Measurements from ENCODE around the gene MYO1B.

DNA sequence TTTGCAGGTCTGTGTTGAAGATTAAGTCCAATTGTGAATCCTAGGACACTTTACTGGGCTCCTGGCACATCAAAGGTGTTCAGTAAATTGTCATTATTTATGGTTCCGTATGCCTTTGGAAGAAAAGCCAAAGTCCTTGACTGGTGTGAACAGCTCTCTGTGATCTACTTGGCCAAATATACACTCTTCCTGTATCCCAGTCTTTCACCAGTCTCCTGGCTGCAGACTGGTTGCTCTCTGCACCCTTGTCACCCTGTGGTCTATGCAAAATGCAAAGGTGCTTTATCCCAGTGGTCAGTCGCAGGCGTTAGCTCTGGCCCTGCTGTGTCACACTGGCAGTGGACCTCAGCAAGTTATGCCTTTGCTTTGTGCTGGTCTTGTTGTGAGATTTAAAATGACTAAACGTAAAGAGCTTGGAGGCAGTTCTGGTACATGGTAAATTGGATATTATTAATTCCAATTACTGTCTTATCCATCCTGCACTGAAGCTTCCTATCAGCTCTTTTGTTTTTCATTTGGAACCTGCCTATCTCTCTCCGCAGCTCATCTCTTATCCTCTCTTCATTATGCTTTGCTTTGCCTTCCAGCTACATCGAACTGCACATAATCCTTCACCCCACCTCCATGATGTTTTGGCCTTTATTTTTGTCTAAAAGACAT lies 83.1 kb downstream of the MYO1B start:
- no peak for TF ChIP-seq POLR2AphosphoS5 (IDR thresholded peaks at IDR 0.05)
- TF ChIP-seq CTCF (IDR thresholded peaks at IDR 0.05; ENCODE audit: poor library complexity, severe bottlenecking) = no peak
- TF ChIP-seq EP300 (conservative IDR thresholded peaks at IDR 0.05; ENCODE audit: poor library complexity, severe bottlenecking) = no peak
- no peak for TF ChIP-seq MXI1 (conservative IDR thresholded peaks at IDR 0.05; ENCODE audit: poor library complexity, severe bottlenecking)
- no peak for TF ChIP-seq REST (IDR thresholded peaks at IDR 0.05; ENCODE audit: borderline replicate concordance)
- no peak for TF ChIP-seq EZH2 (IDR thresholded peaks at IDR 0.05; ENCODE audit: borderline replicate concordance, insufficient read depth, low read length, poor library complexity, severe bottlenecking)
